ENCODE data around the gene TNFSF8.

The TNFSF8 gene

GRCh38 chr9:114889802-114890224, 40.6 kb downstream of the TNFSF8 start:
- H3K4me1 ChIP-seq, result no peaks in the 10 kb centered on the region
- no peak for TF ChIP-seq CTCF (IDR thresholded peaks at IDR 0.05)

GRCh38 chr9:114888607-114889006, 41.8 kb downstream of the TNFSF8 start:
- H3K4me3 ChIP-seq (ENCODE audit: low read depth, low read length), result no peak overlapping the region
- H3K27me3 ChIP-seq (ENCODE audit: control insufficient read depth, insufficient read depth, low read length), result no peaks in the 10 kb centered on the region
- no peaks in the 10 kb centered on the region for H3K4me1 ChIP-seq
- H3K9ac ChIP-seq, result no peak overlapping the region
- no peak overlapping the region for H2AFZ ChIP-seq
- H3K27ac ChIP-seq, result no peak overlapping the region
- TF ChIP-seq CTCF (IDR thresholded peaks at IDR 0.05), result no peak
- H3K9me3 ChIP-seq (ENCODE audit: control insufficient read depth, low read length), result no peaks in the 10 kb centered on the region
- no peak overlapping the region for H3K4me2 ChIP-seq (ENCODE audit: low read length)
- H3K36me3 ChIP-seq (ENCODE audit: control insufficient read depth, insufficient read depth, low read length), result no peaks in the 10 kb centered on the region
- no peaks in the 10 kb centered on the region for H3K79me2 ChIP-seq

More at GRCh38 chr9:114889802-114890224, 40.6 kb downstream of the TNFSF8 start:
- no peaks in the 10 kb centered on the region for H3K9me3 ChIP-seq (ENCODE audit: control insufficient read depth, low read length)
- no peaks in the 10 kb centered on the region for H3K36me3 ChIP-seq (ENCODE audit: control insufficient read depth, insufficient read depth, low read length)
- no peak overlapping the region for H3K4me2 ChIP-seq (ENCODE audit: low read length)
- H3K4me3 ChIP-seq (ENCODE audit: low read depth, low read length), result no peak overlapping the region
- no peak overlapping the region for H3K9ac ChIP-seq
- H3K27me3 ChIP-seq (ENCODE audit: control insufficient read depth, insufficient read depth, low read length), result no peaks in the 10 kb centered on the region
- no peak overlapping the region for H2AFZ ChIP-seq
- H3K79me2 ChIP-seq, result no peaks in the 10 kb centered on the region
- H3K27ac ChIP-seq, result no peak overlapping the region

- TF ChIP-seq CTCF (IDR thresholded peaks at IDR 0.05), result no peak
- no peaks in the 10 kb centered on the region for H3K79me2 ChIP-seq
- no peak overlapping the region for H3K4me3 ChIP-seq (ENCODE audit: low read depth, low read length)
- H3K9me3 ChIP-seq (ENCODE audit: control insufficient read depth, low read length), result no peaks in the 10 kb centered on the region
- no peak overlapping the region for H3K9ac ChIP-seq
- no peak overlapping the region for H3K4me2 ChIP-seq (ENCODE audit: low read length)
- no peaks in the 10 kb centered on the region for H3K4me1 ChIP-seq
- no peaks in the 10 kb centered on the region for H3K36me3 ChIP-seq (ENCODE audit: control insufficient read depth, insufficient read depth, low read length)
- H2AFZ ChIP-seq, result no peak overlapping the region
- H3K27ac ChIP-seq, result no peak overlapping the region
- H3K27me3 ChIP-seq (ENCODE audit: control insufficient read depth, insufficient read depth, low read length), result no peaks in the 10 kb centered on the region
Measured at GRCh38 chr9:114887963-114888362, 42.4 kb downstream of the TNFSF8 start.

- no peaks in the 10 kb centered on the region for H3K27me3 ChIP-seq (ENCODE audit: control insufficient read depth, insufficient read depth, low read length)
- H3K4me2 ChIP-seq (ENCODE audit: low read length), result no peak overlapping the region
- no peak overlapping the region for H2AFZ ChIP-seq
- H3K4me1 ChIP-seq, result no peaks in the 10 kb centered on the region
- no peak overlapping the region for H3K27ac ChIP-seq
- no peak for TF ChIP-seq CTCF (IDR thresholded peaks at IDR 0.05)
- H3K36me3 ChIP-seq (ENCODE audit: control insufficient read depth, insufficient read depth, low read length), result no peaks in the 10 kb centered on the region
- no peak overlapping the region for H3K9ac ChIP-seq
- H3K4me3 ChIP-seq (ENCODE audit: low read depth, low read length), result no peak overlapping the region
- H3K79me2 ChIP-seq, result no peaks in the 10 kb centered on the region
- H3K9me3 ChIP-seq (ENCODE audit: control insufficient read depth, low read length), result no peaks in the 10 kb centered on the region
Measured at GRCh38 chr9:114884787-114885452, 45.5 kb downstream of the TNFSF8 start.

- Histone ChIP-seq H3K9ac (no peak overlapping the region), H3K4me3 (ENCODE audit: low read depth, low read length) (no peak overlapping the region), H3K9me3 (ENCODE audit: control insufficient read depth, low read length) (no peaks in the 10 kb centered on the region), H3K36me3 (ENCODE audit: control insufficient read depth, insufficient read depth, low read length) (no peaks in the 10 kb centered on the region), H3K4me1 (no peaks in the 10 kb centered on the region), H2AFZ (no peak overlapping the region), H3K27me3 (ENCODE audit: control insufficient read depth, insufficient read depth, low read length) (no peaks in the 10 kb centered on the region), H3K4me2 (ENCODE audit: low read length) (no peak overlapping the region), H3K27ac (no peak overlapping the region), H3K79me2 (no peaks in the 10 kb centered on the region)
- no peak for TF ChIP-seq CTCF (IDR thresholded peaks at IDR 0.05)
Measured at GRCh38 chr9:114883709-114884108, 46.7 kb downstream of the TNFSF8 start.
